H1 (cell line): ENCODE data around the gene ARHGEF3. TPM values are rescaled to one million over a fixed set of nuclear protein-coding genes. Genes with fewer than 3 reads are reported as not detected.

Experiments
- CTCF ChIA-PET: fragments of 300-600 bp; sonication (Branson Sonifier 250); formaldehyde crosslinking; loops from one replicate; lab custom pipeline; 2021; ENCODE audit not compliant: partially characterized antibody; lab: Charles Lee
- POLR2A ChIA-PET: fragments of 300-600 bp; sonication (Branson Sonifier 250); formaldehyde crosslinking; loops from one replicate; lab custom pipeline; 2021; ENCODE audit warnings: inconsistent platforms; ENCODE audit not compliant: partially characterized antibody; lab: Charles Lee
- DNase-seq, 2 experiments: peaks; one replicate each; pipeline versions ENCODE4 v3.0.0 to v3.0.0-alpha.2; 2010 to 2022; ENCODE audit warnings: low spot score in 2 of 2, low read depth in 1 of 2, mixed read lengths in 1 of 2
- FAIRE-seq: peaks from 2 replicates; lab custom pipeline; 2011; peaks lifted over from hg19 to GRCh38; lab: Jason Lieb, UNC
- H2AFZ ChIP-seq: 2 replicates; pipeline ENCODE4 v1.8.1; 2012; ENCODE audit warnings: low read length, inconsistent platforms
- H2AK5ac ChIP-seq: 2 replicates; pipeline ENCODE4 v1.6.1; 2013; ENCODE audit warnings: low read depth, low read length
- H2BK120ac ChIP-seq: replicated peaks from 2 replicates; pipeline ENCODE3; 2013; ENCODE audit warnings: low read depth, low read length, inconsistent platforms
- H2BK12ac ChIP-seq: 2 replicates; pipeline ENCODE4 v1.6.1; 2013; ENCODE audit warnings: low read depth, low read length
- H2BK15ac ChIP-seq: 2 replicates; pipeline ENCODE4 v1.6.1; 2013; ENCODE audit warnings: low read length
- H2BK20ac ChIP-seq: 2 replicates; pipeline ENCODE4 v1.6.1; 2013; ENCODE audit warnings: low read length
- H2BK5ac ChIP-seq: 2 replicates; pipeline ENCODE4 v1.6.1; 2013; ENCODE audit warnings: low read depth, low read length
- H3K14ac ChIP-seq: 2 replicates; pipeline ENCODE4 v1.6.1; 2013; ENCODE audit warnings: inconsistent platforms; ENCODE audit not compliant: insufficient read length
- H3K18ac ChIP-seq: 2 replicates; pipeline ENCODE4 v1.6.1; 2013; ENCODE audit warnings: low read length; ENCODE audit errors: extremely low read depth
- H3K23ac ChIP-seq: 2 replicates; pipeline ENCODE4 v1.6.1; 2013; ENCODE audit warnings: inconsistent platforms; ENCODE audit not compliant: insufficient read length
- H3K23me2 ChIP-seq: 2 replicates; pipeline ENCODE4 v1.6.1; 2013; ENCODE audit warnings: low read depth, low read length
- H3K27ac ChIP-seq: 2 replicates; pipeline ENCODE4 v1.6.1; 2011; ENCODE audit warnings: low read depth, low read length, inconsistent platforms
- H3K27me3 ChIP-seq, 4 experiments: replicated peaks in 1 of 4; 1 replicate in 1 of 4; 2 replicates in 3 of 4; pipeline versions ENCODE4 v1.6.1 to v1.8.1; 2011 to 2013; ENCODE audit warnings: low read length in 3 of 4, mild to moderate bottlenecking in 3 of 4, inconsistent platforms in 2 of 4, mixed read lengths in 2 of 4, moderate library complexity in 1 of 4; ENCODE audit not compliant: control insufficient read depth in 3 of 4, insufficient read depth in 3 of 4; ENCODE audit errors: extremely low read depth in 1 of 4
- H3K36me3 ChIP-seq, 4 experiments: 2 replicates each; pipeline versions ENCODE4 v1.6.1 to v1.8.1; 2011 to 2013; ENCODE audit warnings: mild to moderate bottlenecking in 4 of 4, low read length in 3 of 4, moderate library complexity in 2 of 4, control low read depth in 1 of 4, inconsistent platforms in 1 of 4; ENCODE audit not compliant: insufficient read depth in 4 of 4, control insufficient read depth in 2 of 4
- H3K4ac ChIP-seq: replicated peaks from 2 replicates; pipeline ENCODE3; 2013; ENCODE audit warnings: low read length, low read depth, mixed read lengths, inconsistent platforms; ENCODE audit not compliant: insufficient read length
- H3K4me1 ChIP-seq, 4 experiments: replicated peaks in 1 of 4; 1 replicate in 1 of 4; 2 replicates in 3 of 4; pipeline versions ENCODE4 v1.6.1 to v1.8.1; 2011 to 2013; ENCODE audit warnings: low read length in 3 of 4, inconsistent platforms in 2 of 4, mixed read lengths in 1 of 4; ENCODE audit not compliant: insufficient read depth in 4 of 4, control insufficient read depth in 3 of 4
- H3K4me2 ChIP-seq, 2 experiments: 2 replicates each; pipeline versions ENCODE4 v1.6.1 to v1.8.1; 2011 to 2013; ENCODE audit warnings: low read depth in 2 of 2, low read length in 2 of 2, control low read depth in 1 of 2, inconsistent platforms in 1 of 2, mild to moderate bottlenecking in 1 of 2; ENCODE audit not compliant: insufficient read depth in 1 of 2
- H3K4me3 ChIP-seq, 4 experiments: fragments of 200-600, 300-600 bp in 1 of 4; sonication (generic), shearing (Covaris generic), sonication (Bioruptor Twin) in 1 of 4; 2 replicates each; pipeline versions ENCODE4 v1.5.1 to v1.8.1; 2011 to 2016; ENCODE audit warnings: low read length in 4 of 4, low read depth in 3 of 4, control low read depth in 2 of 4, inconsistent platforms in 2 of 4, mild to moderate bottlenecking in 2 of 4, mixed read lengths in 1 of 4, moderate library complexity in 1 of 4; ENCODE audit not compliant: insufficient read depth in 2 of 4; ENCODE audit errors: extremely low read depth in 1 of 4
- H3K56ac ChIP-seq: replicated peaks from 2 replicates; pipeline ENCODE3; 2013; ENCODE audit warnings: low read depth, mild to moderate bottlenecking, mixed read lengths, low read length, inconsistent platforms; ENCODE audit not compliant: insufficient read length
- H3K79me1 ChIP-seq: 2 replicates; pipeline ENCODE4 v1.6.1; 2013; ENCODE audit warnings: low read depth, low read length, control low read depth
- H3K79me2 ChIP-seq, 2 experiments: 2 replicates each; pipeline versions ENCODE4 v1.6.1 to v1.8.1; 2012 to 2013; ENCODE audit warnings: low read length in 2 of 2, mild to moderate bottlenecking in 2 of 2, inconsistent platforms in 1 of 2; ENCODE audit not compliant: insufficient read depth in 2 of 2, control insufficient read depth in 1 of 2
- H3K9ac ChIP-seq, 4 experiments: replicated peaks in 1 of 4; 1 replicate in 1 of 4; 2 replicates in 3 of 4; pipeline versions ENCODE4 v1.6.1 to v1.8.1; 2011 to 2013; ENCODE audit warnings: low read depth in 3 of 4, low read length in 3 of 4, control low read depth in 2 of 4, mild to moderate bottlenecking in 2 of 4, moderate library complexity in 2 of 4, inconsistent platforms in 1 of 4; ENCODE audit errors: extremely low read depth in 1 of 4
- H3K9me3 ChIP-seq, 2 experiments: 2 replicates each; pipeline versions ENCODE4 v1.6.1 to v1.8.1; 2012 to 2013; ENCODE audit warnings: mild to moderate bottlenecking in 2 of 2, moderate library complexity in 2 of 2, control low read depth in 1 of 2, inconsistent platforms in 1 of 2, low read depth in 1 of 2, low read length in 1 of 2, mixed read lengths in 1 of 2; ENCODE audit not compliant: insufficient read depth in 2 of 2
- H4K20me1 ChIP-seq, 2 experiments: replicated peaks in 1 of 2; 2 replicates each; pipeline versions ENCODE3 to v1.8.1; 2011 to 2013; ENCODE audit warnings: inconsistent platforms in 2 of 2, low read length in 2 of 2, mild to moderate bottlenecking in 1 of 2; ENCODE audit not compliant: insufficient read depth in 2 of 2, control insufficient read depth in 1 of 2
- H4K5ac ChIP-seq: 2 replicates; pipeline ENCODE4 v1.6.1; 2013; ENCODE audit warnings: low read length, low read depth, mixed read lengths, inconsistent platforms; ENCODE audit not compliant: insufficient read length
- H4K8ac ChIP-seq: 2 replicates; pipeline ENCODE4 v1.8.0; 2013; ENCODE audit warnings: mild to moderate bottlenecking, moderate library complexity, low read length, inconsistent platforms; ENCODE audit not compliant: insufficient read depth; ENCODE audit errors: extremely low read depth
- H4K91ac ChIP-seq: replicated peaks from 2 replicates; pipeline ENCODE3; 2013; ENCODE audit warnings: low read length, mixed read lengths, inconsistent platforms; ENCODE audit not compliant: insufficient read length
- CBX8 ChIP-seq: fragments of 300-800, 300-1000 bp; sonication (generic); IDR thresholded peaks from 2 replicates; pipeline ENCODE4 v1.7.1; 2016; ENCODE audit warnings: low read depth, low read length, borderline replicate concordance
- GABPA ChIP-seq: IDR thresholded peaks from 2 replicates; pipeline ENCODE4 v1.6.1; 2011; ENCODE audit warnings: mild to moderate bottlenecking, low read length, moderate library complexity, borderline replicate concordance; ENCODE audit not compliant: insufficient read depth
- GTF2F1 ChIP-seq: IDR thresholded peaks from 2 replicates; pipeline ENCODE4 v1.6.1; 2012; ENCODE audit warnings: low read depth, low read length, improper control_type of control experiment, borderline replicate concordance
- HDAC2 ChIP-seq, 2 experiments: fragments of 300-600 bp in 1 of 2; sonication (generic) in 1 of 2; IDR thresholded peaks; 2 replicates each; pipeline ENCODE4 v1.6.1; 2011 to 2012; ENCODE audit warnings: low read depth in 2 of 2, low read length in 2 of 2, mild to moderate bottlenecking in 2 of 2, moderate library complexity in 2 of 2, borderline replicate concordance in 1 of 2, inconsistent platforms in 1 of 2
- JUN ChIP-seq: IDR thresholded peaks from 2 replicates; pipeline ENCODE4 v1.6.1; 2011; ENCODE audit warnings: low read depth, mild to moderate bottlenecking, improper control_type of control experiment, low read length
- KDM5A ChIP-seq: fragments of 200-600 bp; IDR thresholded peaks from 2 replicates; pipeline ENCODE4 v1.7.1; 2012; ENCODE audit warnings: mild to moderate bottlenecking, low read length, inconsistent platforms, mixed read lengths
- PHF8 ChIP-seq: fragments of 200-600 bp; sonication (generic); conservative IDR thresholded peaks from 2 replicates; pipeline ENCODE4 v1.7.1; 2012; ENCODE audit warnings: low read depth, mild to moderate bottlenecking, inconsistent platforms, low read length, moderate library complexity
- POU5F1 ChIP-seq: IDR thresholded peaks from 2 replicates; pipeline ENCODE4 v1.6.1; 2011; ENCODE audit warnings: low read depth, mild to moderate bottlenecking, low read length, moderate library complexity
- RNF2 ChIP-seq: fragments of 200-900, 300-1000 bp; sonication (generic); IDR thresholded peaks from 2 replicates; pipeline ENCODE4 v1.7.1; 2016; ENCODE audit warnings: borderline replicate concordance, low read depth, mild to moderate bottlenecking, antibody characterized with exemption, low read length; ENCODE audit not compliant: poor library complexity, severe bottlenecking; ENCODE audit errors: missing control alignments
- SP2 ChIP-seq: IDR thresholded peaks from 2 replicates; pipeline ENCODE4 v1.6.1; 2012; ENCODE audit warnings: mild to moderate bottlenecking, low read length, inconsistent platforms
- TBP ChIP-seq: IDR thresholded peaks from 2 replicates; pipeline ENCODE4 v1.6.1; 2011; ENCODE audit warnings: low read depth, low read length, improper control_type of control experiment
- WGBS, 2 experiments: shearing (Covaris generic) in 1 of 2; methylation state at CpG; one replicate each; pipeline versions ENCODE4 v1.1.6 to v1.1.7; 2013 to 2015; ENCODE audit warnings: low lambda C conversion rate in 2 of 2, mixed read lengths in 2 of 2, inconsistent platforms in 1 of 2, low coverage in 1 of 2, missing lambda C conversion rate in 1 of 2; ENCODE audit not compliant: insufficient replicate concordance in 2 of 2, insufficient coverage in 1 of 2, insufficient read length in 1 of 2; ENCODE audit errors: extremely low coverage in 1 of 2, missing lambda C conversion rate in 1 of 2; 5-methylcytosine and 5-hydroxymethylcytosine counted together
- polyA plus RNA-seq, 7 experiments: library from polyadenylated mRNA; depleted of rRNA in 3 of 7; stranded (reverse) in 5 of 7; unstranded in 2 of 7; fragments of >200 nt in 5 of 7; fragments of 200-250 nt in 2 of 7; gene quantifications; 1 replicate in 5 of 7; 2 replicates in 1 of 7; 4 replicates in 1 of 7; pipeline versions ENCODE4 v1.2.1 to v1.2.3, GENCODE V29; 2011 to 2013; ENCODE audit warnings: missing spikeins in 2 of 7, mixed read lengths in 2 of 7
- total RNA-seq: library from RNA; stranded (reverse); fragmentation: NEBNext Ultra II Directional; extraction: Animal tissue kit (Norgen Biotek cat#: 25700); gene quantifications from 2 replicates; pipeline ENCODE4 v1.2.1, GENCODE V29; 2021

The ARHGEF3 gene
- total and polyA plus RNA-seq, 2 of the 8 experiments (the other 6 are each of a cell fraction or from before 2014, with no cell fraction given): 2.8 to 6.0 TPM

GRCh38 chr3:56839784-56840715, 38.3 kb upstream of the ARHGEF3 start:
- no peaks in the 10 kb centered on the region; a peak in 1 of 4 replicates for H3K9me3 ChIP-seq
- no peak overlapping the region for H2BK12ac ChIP-seq
- no peak overlapping the region for H2AFZ ChIP-seq
- POLR2A ChIA-PET: no interaction called here
- no peaks in the 10 kb centered on the region; the same call in 1 of the 2 replicates for H3K79me1 ChIP-seq
- no peak overlapping the region for H3K27ac ChIP-seq
- no peaks in the 10 kb centered on the region for H4K20me1 ChIP-seq
- no peaks in the 10 kb centered on the region for H3K79me2 ChIP-seq
- H2BK120ac ChIP-seq: no peak overlapping the region
- no peaks in the 10 kb centered on the region for H3K23me2 ChIP-seq
- H2BK5ac ChIP-seq: no peak overlapping the region
- no peak overlapping the region for H2BK20ac ChIP-seq
- no peak overlapping the region for H4K5ac ChIP-seq
- no peak overlapping the region for H4K8ac ChIP-seq
- no peak overlapping the region for H3K23ac ChIP-seq
- H2AK5ac ChIP-seq: no peak overlapping the region
- 86% methylated on average over 9 of the region's 9 CpGs; no CpG with 5 or more reads in 1 of the 2 experiments for WGBS, 2 experiments
- H3K4ac ChIP-seq: no peak overlapping the region
- no peak overlapping the region for H3K4me2 ChIP-seq
- CTCF ChIA-PET: interaction anchor here (0.6 to 1.5 kb wide), 8 partner anchors 13 to 156 kb away, joined by 3 to 4 read pairs (median 4); no protein-coding TSS in a partner anchor
- H3K56ac ChIP-seq: no peak overlapping the region
- H3K9ac ChIP-seq: no peak overlapping the region
- H3K18ac ChIP-seq: no peak overlapping the region
- FAIRE-seq: no peak
- H3K4me1 ChIP-seq: no peaks in the 10 kb centered on the region
- no peak overlapping the region for H3K4me3 ChIP-seq
- H4K91ac ChIP-seq: no peak overlapping the region
- no peak for DNase-seq
- no peak overlapping the region for H3K14ac ChIP-seq
- H3K27me3 ChIP-seq: no peaks in the 10 kb centered on the region
- no peak overlapping the region for H2BK15ac ChIP-seq
- H3K36me3 ChIP-seq: no peaks in the 10 kb centered on the region
- TF ChIP-seq PHF8 (no peak), JUN (no peak), TBP (no peak), SP2 (no peak), RNF2 (no peak), KDM5A (no peak), HDAC2 (IDR thresholded peaks at IDR 0.05; ENCODE audit: borderline replicate concordance in 1 of 2, low read depth in 2 of 2, low read length in 2 of 2) (no peak), GABPA (no peak), POU5F1 (no peak), GTF2F1 (no peak), CBX8 (no peak)
